ENCODE results near the gene PCBP2. TPM values are rescaled to one million over a fixed set of nuclear protein-coding genes. Genes with fewer than 3 reads are reported as not detected.
A peak's percentile ranks its signal among the peaks of the same experiment; 100 is the strongest.
"Not testable (repeated sequence)": the region's sequence is repeated elsewhere in the genome, so short reads cannot be mapped to it uniquely, and the experiment has no call there.

Gene PCBP2
- total RNA-seq (2013), result 193 TPM
- polyA plus RNA-seq, result 100 to 1,000 TPM in 1 of 3 donors, 10 to 100 TPM in 2; 79.6 to 588 (median 81.9) TPM
- polyA minus RNA-seq, result 252 and 371 TPM in 2 replicates
- 82.0 to 317 (median 101) reads per million in 11 experiments for total RNA-seq

DNA sequence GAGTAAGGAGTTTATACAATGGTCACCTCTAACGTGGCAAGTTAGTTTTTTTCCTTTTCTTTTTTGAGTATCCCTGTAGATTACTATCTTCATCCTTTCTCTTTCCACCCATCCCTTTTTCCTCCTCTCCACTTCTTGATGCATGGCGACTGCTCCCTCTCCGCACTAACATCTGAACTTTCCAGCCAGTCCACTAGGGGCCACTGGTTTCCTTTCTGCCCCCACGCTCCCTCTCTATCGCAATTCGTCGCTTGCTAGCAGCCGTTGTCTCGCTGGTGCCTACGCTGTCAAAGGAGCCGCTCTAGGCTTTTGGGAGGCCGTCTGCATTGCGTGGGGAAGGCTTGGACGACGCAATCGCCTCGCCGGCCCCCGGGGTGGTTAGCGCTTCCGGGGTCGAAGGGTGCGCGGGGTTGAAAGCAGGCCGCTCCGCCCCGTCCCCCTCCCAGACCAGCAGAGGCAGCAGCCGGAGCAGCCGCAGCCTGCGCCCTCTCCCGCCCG is at the start of gene PCBP2:
PCBP2 (plus strand) TSS at position 442 of the 498 bp plus-strand sequence. CDS start 2,699 bp downstream, outside the sequence.
- Histone ChIP-seq H3K36me3 (replicated peaks in 1 of 2; ENCODE audit: control insufficient read depth in 1 of 2, insufficient read depth in 2 of 2, low read length in 2 of 2) (peaks cover 44 to 57% of the 10 kb centered on the region in 2 donors), H3K4me2 (replicated peaks; ENCODE audit: extremely low read depth, low read length, poor library complexity, severe bottlenecking) (peak within 1 kb of the TSS; percentile 88), H3K79me2 (ENCODE audit: insufficient read depth, low read length) (peaks cover 58% of the 10 kb centered on the region), H3K4me3 (replicated peaks in 1 of 3; ENCODE audit: low read depth in 2 of 3, low read length in 3 of 3) (peak within 1 kb of the TSS; percentile 80 to 95 (median 87)), H3K9me3 (replicated peaks in 1 of 2; ENCODE audit: control insufficient read depth in 1 of 2, insufficient read depth in 1 of 2, low read length in 2 of 2) (no peaks in the 10 kb centered on the region), H3K27me3 (ENCODE audit: control insufficient read depth in 2 of 2, insufficient read depth in 2 of 2, low read length in 2 of 2) (no peaks in the 10 kb centered on the region), H4K20me1 (ENCODE audit: insufficient read depth, low read length) (peaks cover 74% of the 10 kb centered on the region), H3K9ac (ENCODE audit: insufficient read depth, low read length, poor library complexity, severe bottlenecking) (peak within 1 kb of the TSS; percentile 87), H3K27ac (ENCODE audit: low read depth in 1 of 2, low read length in 2 of 2) (peak within 1 kb of the TSS; percentile 85 to 91), H2AFZ (ENCODE audit: insufficient read depth, low read depth, low read length, poor library complexity, severe bottlenecking) (peak within 1 kb of the TSS; percentile 7), H3K4me1 (ENCODE audit: control insufficient read depth in 1 of 2, insufficient read depth in 2 of 2, low read length in 2 of 2) (peaks cover 12 to 17% of the 10 kb centered on the region in 2 donors)
- peak within 1 kb of the TSS; percentile 94 to 99 for H3K4me3 Mint-ChIP-seq
- peak within 1 kb of the TSS; percentile 96 to 99 (median 99) for H3K27ac Mint-ChIP-seq
- no peaks in the 10 kb centered on the region for H3K9me3 Mint-ChIP-seq
- DNase-seq, result peak; percentile 98 to 99 (median 98)
- intact Hi-C loops (cut with micrococcal nuclease), result loop anchor here (1.0 to 5.0 kb wide), 5 partner anchors 50 to 226 kb away; partner anchors contain the start of genes TARBP2 (in 2 of the 2), ATP5MC2 (in 1 of the 2), MYG1 (in 1 of the 2) and PFDN5 (in 1 of the 2)
- peaks cover 19% of the 10 kb centered on the region for H3K4me1 Mint-ChIP-seq
- TF ChIP-seq, protein P1, sequence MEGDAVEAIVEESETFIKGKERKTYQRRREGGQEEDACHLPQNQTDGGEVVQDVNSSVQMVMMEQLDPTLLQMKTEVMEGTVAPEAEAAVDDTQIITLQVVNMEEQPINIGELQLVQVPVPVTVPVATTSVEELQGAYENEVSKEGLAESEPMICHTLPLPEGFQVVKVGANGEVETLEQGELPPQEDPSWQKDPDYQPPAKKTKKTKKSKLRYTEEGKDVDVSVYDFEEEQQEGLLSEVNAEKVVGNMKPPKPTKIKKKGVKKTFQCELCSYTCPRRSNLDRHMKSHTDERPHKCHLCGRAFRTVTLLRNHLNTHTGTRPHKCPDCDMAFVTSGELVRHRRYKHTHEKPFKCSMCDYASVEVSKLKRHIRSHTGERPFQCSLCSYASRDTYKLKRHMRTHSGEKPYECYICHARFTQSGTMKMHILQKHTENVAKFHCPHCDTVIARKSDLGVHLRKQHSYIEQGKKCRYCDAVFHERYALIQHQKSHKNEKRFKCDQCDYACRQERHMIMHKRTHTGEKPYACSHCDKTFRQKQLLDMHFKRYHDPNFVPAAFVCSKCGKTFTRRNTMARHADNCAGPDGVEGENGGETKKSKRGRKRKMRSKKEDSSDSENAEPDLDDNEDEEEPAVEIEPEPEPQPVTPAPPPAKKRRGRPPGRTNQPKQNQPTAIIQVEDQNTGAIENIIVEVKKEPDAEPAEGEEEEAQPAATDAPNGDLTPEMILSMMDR (IDR thresholded peaks at IDR 0.05), result peak; percentile 81
- peaks cover 0 to 4% (median 0%) of the 10 kb centered on the region in 3 donors for H3K27me3 Mint-ChIP-seq (ENCODE audit: low read depth in 3 of 3)
- 0% methylated on average over 21 of the region's 32 CpGs for WGBS (ENCODE audit: insufficient coverage)
- H3K36me3 Mint-ChIP-seq, result peaks cover 40 to 46% of the 10 kb centered on the region in 2 donors

DNA sequence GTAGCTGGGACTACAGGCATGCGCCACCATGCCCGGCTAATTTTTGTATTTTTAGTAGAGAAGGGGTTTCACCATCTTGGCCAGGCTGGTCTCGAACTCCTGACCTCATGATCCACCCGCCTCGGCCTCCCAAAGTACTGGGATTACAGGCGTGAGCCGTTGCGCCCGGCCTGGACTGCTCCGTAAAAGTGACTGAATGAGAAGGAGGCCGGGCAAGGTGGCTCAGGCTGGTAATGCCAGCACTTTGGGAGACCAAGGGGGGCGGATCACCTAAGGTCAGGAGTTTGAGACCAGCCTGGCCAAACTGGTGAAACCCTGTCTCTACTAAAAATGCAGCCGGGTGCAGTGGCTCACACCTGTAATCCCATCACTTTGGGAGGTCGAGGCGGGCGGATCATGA is 49.6 kb upstream of the PCBP2 start:
- peaks cover 94% of the 10 kb centered on the region for H3K79me2 ChIP-seq (ENCODE audit: insufficient read depth, low read length)
- DNase-seq; H3K4me1 ChIP-seq (ENCODE audit: control insufficient read depth in 1 of 2, insufficient read depth in 2 of 2, low read length in 2 of 2); H3K4me1 Mint-ChIP-seq; H3K27me3 ChIP-seq (ENCODE audit: control insufficient read depth in 2 of 2, insufficient read depth in 2 of 2, low read length in 2 of 2); intact Hi-C loops (cut with micrococcal nuclease); H3K9me3 Mint-ChIP-seq; H3K4me3 ChIP-seq (replicated peaks in 1 of 3; ENCODE audit: low read depth in 2 of 3, low read length in 3 of 3); H3K27me3 Mint-ChIP-seq (ENCODE audit: low read depth in 3 of 3); H3K4me2 ChIP-seq (replicated peaks; ENCODE audit: extremely low read depth, low read length, poor library complexity, severe bottlenecking); H3K9ac ChIP-seq (ENCODE audit: insufficient read depth, low read length, poor library complexity, severe bottlenecking); H3K27ac ChIP-seq (ENCODE audit: low read depth in 1 of 2, low read length in 2 of 2); H3K4me3 Mint-ChIP-seq; H2AFZ ChIP-seq (ENCODE audit: insufficient read depth, low read depth, low read length, poor library complexity, severe bottlenecking); H3K9me3 ChIP-seq (replicated peaks in 1 of 2; ENCODE audit: control insufficient read depth in 1 of 2, insufficient read depth in 1 of 2, low read length in 2 of 2): not testable (repeated sequence)
- Mint-ChIP-seq H3K27ac (peak overlapping the region in 1 of 7 donors; percentile 68), H3K36me3 (peaks cover 36 to 77% of the 10 kb centered on the region in 2 donors)
- peaks cover 100% of the 10 kb centered on the region for H4K20me1 ChIP-seq (ENCODE audit: insufficient read depth, low read length)
- H3K36me3 ChIP-seq (replicated peaks in 1 of 2; ENCODE audit: control insufficient read depth in 1 of 2, insufficient read depth in 2 of 2, low read length in 2 of 2), result peaks cover 40 to 93% of the 10 kb centered on the region in 2 donors
- 97% methylated on average over 13 of the region's 16 CpGs for WGBS (ENCODE audit: insufficient coverage)

Measured in CD14-positive monocyte (primary cell).